Body of pancreas (tissue), 4 donors: Measurements from ENCODE around the gene DAPK2.

ENCODE experiments used
- CTCF ChIP-seq, 7 experiments: fragments of 450-650 bp in 4 of 7; fragments of 200-600 bp in 3 of 7; sonication (generic) in 3 of 7; IDR thresholded peaks; one replicate each; pipeline ENCODE4 v1.5.1; 2016 to 2019; ENCODE audit warnings: antibody characterized with exemption in 7 of 7
- POLR2A ChIP-seq, 3 donors: fragments of 450-650 bp; IDR thresholded peaks; one replicate each; pipeline ENCODE4 v1.6.1; 2016; ENCODE audit warnings: antibody characterized with exemption in 3 of 3, mild to moderate bottlenecking in 2 of 3

DNA sequence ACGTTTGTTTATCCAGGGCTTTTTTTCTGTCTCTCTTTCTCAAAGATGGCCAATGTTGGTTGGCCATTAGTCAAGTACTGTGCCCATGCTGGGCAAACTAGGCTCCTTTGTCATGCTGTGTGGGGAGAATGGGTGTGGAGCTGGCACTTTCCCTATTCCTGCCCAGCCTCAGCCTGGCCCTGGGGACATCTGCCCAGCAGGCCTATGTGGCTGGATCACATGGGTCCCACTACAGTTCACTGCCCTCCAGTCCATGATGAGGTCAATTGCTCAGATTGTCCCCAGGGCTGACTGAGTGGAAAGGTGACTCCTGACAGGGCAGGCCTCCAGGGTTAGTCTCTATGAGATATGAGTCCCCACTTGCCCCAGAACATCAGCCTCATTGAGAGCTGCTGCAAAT, 158.1 kb downstream of the DAPK2 start:
- TF ChIP-seq CTCF (IDR thresholded peaks at IDR 0.05) (no peak), POLR2A (IDR thresholded peaks at IDR 0.05) (no peak)
